T-helper 1 cell treated with Interleukin-12 subunit alpha and Interleukin-12 subunit beta and Interleukin-4 antibody, amounts not matched to agents 30 μg/mL and 1 μg/mL, for 36 hours (primary cell): Measurements from ENCODE around the gene KMT2B.

Experiments used
- H3K27ac Mint-ChIP-seq: one replicate; pipeline ENCODE4 v1.8.0; 2021; ENCODE audit warnings: mild to moderate bottlenecking, mixed read lengths
- H3K27me3 Mint-ChIP-seq: one replicate; pipeline ENCODE4 v1.8.0; 2021; ENCODE audit warnings: low read depth, mixed read lengths
- H3K36me3 Mint-ChIP-seq: one replicate; pipeline ENCODE4 v1.8.0; 2021; ENCODE audit warnings: low read depth, mixed read lengths
- H3K4me1 Mint-ChIP-seq: one replicate; pipeline ENCODE4 v1.8.0; 2021; ENCODE audit warnings: low read depth, mixed read lengths
- H3K4me3 Mint-ChIP-seq: one replicate; pipeline ENCODE4 v1.8.0; 2021; ENCODE audit warnings: mild to moderate bottlenecking, moderate library complexity, mixed read lengths
- H3K9me3 Mint-ChIP-seq: one replicate; pipeline ENCODE4 v1.8.0; 2021; ENCODE audit warnings: mixed read lengths

Gene KMT2B

DNA sequence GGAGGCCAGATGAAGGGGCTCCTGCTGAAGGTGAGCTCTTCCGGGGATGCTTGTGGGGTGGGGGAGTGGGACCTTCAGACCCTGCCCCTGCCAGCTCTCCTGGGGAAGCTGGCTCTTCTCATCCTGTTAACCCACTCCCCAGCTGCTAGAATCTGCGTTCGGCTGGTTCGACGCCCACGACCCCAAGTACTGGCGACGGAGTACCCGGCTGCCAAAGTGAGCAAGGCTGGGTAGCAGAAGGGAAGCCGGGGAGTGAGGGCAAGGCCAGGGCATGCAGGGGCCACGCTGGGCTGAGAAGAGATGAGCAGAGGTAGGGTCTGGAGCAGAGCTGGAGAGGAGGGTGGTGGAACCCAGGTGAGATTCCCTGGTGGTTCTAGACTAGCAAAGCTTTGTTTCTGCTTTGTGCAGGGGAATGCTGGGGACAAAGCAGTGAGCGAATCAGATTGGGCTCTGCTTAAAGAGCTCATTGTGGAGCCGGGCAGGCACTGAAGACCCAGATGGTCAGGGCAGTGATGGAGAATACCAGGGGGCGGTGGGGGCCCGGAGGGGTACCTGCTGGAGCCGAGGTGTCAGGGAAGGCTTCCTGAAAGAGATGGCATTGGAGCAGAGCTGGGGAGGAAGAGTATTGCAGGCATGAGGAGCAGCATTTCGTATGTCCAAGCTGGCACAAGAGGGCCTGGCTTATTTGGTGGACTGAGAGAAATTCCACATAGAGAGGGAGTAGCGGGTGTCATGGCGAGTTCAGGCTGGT is 10.3 kb downstream of the KMT2B start:
- Mint-ChIP-seq H3K27me3 (no peaks in the 10 kb centered on the region), H3K27ac (peak overlapping the region; percentile 9), H3K36me3 (peaks cover 55% of the 10 kb centered on the region), H3K9me3 (no peaks in the 10 kb centered on the region), H3K4me3 (no peak overlapping the region), H3K4me1 (peaks cover 2% of the 10 kb centered on the region)

DNA sequence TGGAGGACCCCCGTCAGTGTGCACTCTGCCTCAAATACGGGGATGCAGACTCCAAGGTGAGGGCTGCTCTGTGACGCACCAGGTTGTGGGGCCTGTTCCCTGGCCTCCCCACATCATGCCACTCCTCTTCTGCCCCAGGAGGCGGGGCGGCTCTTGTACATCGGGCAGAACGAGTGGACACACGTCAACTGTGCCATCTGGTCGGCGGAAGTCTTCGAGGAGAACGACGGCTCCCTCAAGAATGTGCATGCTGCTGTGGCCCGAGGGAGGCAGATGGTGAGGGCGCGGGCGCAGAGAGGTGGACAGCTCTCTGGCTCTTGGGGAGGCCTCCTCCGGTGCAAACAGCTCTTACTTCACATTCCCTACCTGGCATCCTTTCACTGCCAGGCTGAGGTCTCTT is 11.2 kb downstream of the KMT2B start:
- H3K27me3 Mint-ChIP-seq = no peaks in the 10 kb centered on the region
- peaks cover 2% of the 10 kb centered on the region for H3K4me1 Mint-ChIP-seq
- no peak overlapping the region for H3K27ac Mint-ChIP-seq
- no peak overlapping the region for H3K4me3 Mint-ChIP-seq
- no peaks in the 10 kb centered on the region for H3K9me3 Mint-ChIP-seq
- H3K36me3 Mint-ChIP-seq = peaks cover 53% of the 10 kb centered on the region

- no peak overlapping the region for H3K27ac Mint-ChIP-seq
- no peaks in the 10 kb centered on the region for H3K27me3 Mint-ChIP-seq
- peaks cover 2% of the 10 kb centered on the region for H3K4me1 Mint-ChIP-seq
- H3K9me3 Mint-ChIP-seq = no peaks in the 10 kb centered on the region
- peaks cover 54% of the 10 kb centered on the region for H3K36me3 Mint-ChIP-seq
- no peak overlapping the region for H3K4me3 Mint-ChIP-seq
Measured at GRCh38 chr19:35729763-35730162, 12.0 kb downstream of the KMT2B start.

GRCh38 chr19:35730326-35730725 is 12.5 kb downstream of the KMT2B start:
- Mint-ChIP-seq H3K27me3 (no peaks in the 10 kb centered on the region), H3K4me3 (no peak overlapping the region), H3K4me1 (peaks cover 2% of the 10 kb centered on the region), H3K36me3 (peaks cover 52% of the 10 kb centered on the region), H3K9me3 (no peaks in the 10 kb centered on the region), H3K27ac (no peak overlapping the region)

GRCh38 chr19:35731353-35731752 is 13.6 kb downstream of the KMT2B start:
- H3K4me3 Mint-ChIP-seq = no peak overlapping the region
- H3K9me3 Mint-ChIP-seq = no peaks in the 10 kb centered on the region
- no peak overlapping the region for H3K27ac Mint-ChIP-seq
- no peaks in the 10 kb centered on the region for H3K27me3 Mint-ChIP-seq
- H3K4me1 Mint-ChIP-seq = peaks cover 4% of the 10 kb centered on the region
- peaks cover 48% of the 10 kb centered on the region for H3K36me3 Mint-ChIP-seq

GRCh38 chr19:35731779-35732405 is 14.1 kb downstream of the KMT2B start:
- Mint-ChIP-seq H3K27ac (no peak overlapping the region), H3K27me3 (no peaks in the 10 kb centered on the region), H3K4me3 (no peak overlapping the region), H3K9me3 (no peaks in the 10 kb centered on the region), H3K36me3 (peaks cover 51% of the 10 kb centered on the region), H3K4me1 (peaks cover 7% of the 10 kb centered on the region)

- Mint-ChIP-seq H3K27ac (no peak overlapping the region), H3K36me3 (peaks cover 48% of the 10 kb centered on the region), H3K4me3 (no peak overlapping the region), H3K27me3 (no peaks in the 10 kb centered on the region), H3K4me1 (peaks cover 9% of the 10 kb centered on the region), H3K9me3 (no peaks in the 10 kb centered on the region)
Measured at GRCh38 chr19:35732540-35733179, 14.9 kb downstream of the KMT2B start.

GRCh38 chr19:35733180-35734125 is 15.7 kb downstream of the KMT2B start:
- Mint-ChIP-seq H3K27ac (no peak overlapping the region), H3K9me3 (no peaks in the 10 kb centered on the region), H3K4me3 (no peak overlapping the region), H3K27me3 (no peaks in the 10 kb centered on the region), H3K36me3 (peaks cover 43% of the 10 kb centered on the region), H3K4me1 (peaks cover 9% of the 10 kb centered on the region)

DNA sequence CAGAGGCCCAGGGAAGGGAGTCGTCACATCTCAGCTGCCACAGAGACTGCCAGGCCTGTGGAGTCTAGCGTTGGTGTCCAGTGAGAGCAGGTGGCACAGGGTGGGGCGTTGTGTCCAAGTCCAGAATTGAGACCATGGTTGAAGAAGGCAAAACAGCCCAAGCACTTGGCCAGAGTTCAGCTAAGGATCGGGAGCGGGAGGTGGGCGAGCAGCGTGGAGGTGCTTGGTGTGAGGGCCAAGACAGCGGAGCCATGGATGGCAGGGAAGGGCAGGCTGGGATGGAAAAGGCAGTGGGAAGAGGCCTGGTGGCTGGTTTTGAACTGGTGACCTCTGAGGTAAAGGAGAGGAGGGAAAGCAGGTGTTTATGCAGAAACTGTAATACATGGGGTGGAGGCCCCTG is 16.5 kb downstream of the KMT2B start:
- H3K27ac Mint-ChIP-seq = peak overlapping the region; percentile 17
- no peaks in the 10 kb centered on the region for H3K9me3 Mint-ChIP-seq
- no peaks in the 10 kb centered on the region for H3K27me3 Mint-ChIP-seq
- no peak overlapping the region for H3K4me3 Mint-ChIP-seq
- H3K36me3 Mint-ChIP-seq = peaks cover 43% of the 10 kb centered on the region
- H3K4me1 Mint-ChIP-seq = peaks cover 9% of the 10 kb centered on the region

GRCh38 chr19:35734889-35735288 is 17.1 kb downstream of the KMT2B start:
- H3K36me3 Mint-ChIP-seq = peaks cover 43% of the 10 kb centered on the region
- H3K4me3 Mint-ChIP-seq = no peak overlapping the region
- no peak overlapping the region for H3K27ac Mint-ChIP-seq
- H3K4me1 Mint-ChIP-seq = peaks cover 7% of the 10 kb centered on the region
- H3K27me3 Mint-ChIP-seq = no peaks in the 10 kb centered on the region
- no peaks in the 10 kb centered on the region for H3K9me3 Mint-ChIP-seq

- H3K27ac Mint-ChIP-seq = no peak overlapping the region
- H3K4me3 Mint-ChIP-seq = no peak overlapping the region
- no peaks in the 10 kb centered on the region for H3K27me3 Mint-ChIP-seq
- H3K4me1 Mint-ChIP-seq = peaks cover 16% of the 10 kb centered on the region
- peaks cover 30% of the 10 kb centered on the region for H3K36me3 Mint-ChIP-seq
- H3K9me3 Mint-ChIP-seq = no peaks in the 10 kb centered on the region
Measured at GRCh38 chr19:35736913-35737886, 19.4 kb downstream of the KMT2B start.

GRCh38 chr19:35738021-35738886 is 20.5 kb downstream of the KMT2B start:
- H3K36me3 Mint-ChIP-seq = peaks cover 34% of the 10 kb centered on the region
- H3K4me3 Mint-ChIP-seq = peak overlapping the region; percentile 37
- peak overlapping the region; percentile 45 for H3K27ac Mint-ChIP-seq
- H3K4me1 Mint-ChIP-seq = peaks cover 23% of the 10 kb centered on the region
- no peaks in the 10 kb centered on the region for H3K9me3 Mint-ChIP-seq
- H3K27me3 Mint-ChIP-seq = no peaks in the 10 kb centered on the region

GRCh38 chr19:35738887-35739229 is 21.1 kb downstream of the KMT2B start:
- Mint-ChIP-seq H3K9me3 (no peaks in the 10 kb centered on the region), H3K4me3 (peak overlapping the region; percentile 37), H3K27me3 (no peaks in the 10 kb centered on the region), H3K36me3 (peaks cover 31% of the 10 kb centered on the region), H3K27ac (peak overlapping the region; percentile 45), H3K4me1 (peaks cover 26% of the 10 kb centered on the region)
